ENCODE measurements around the gene CSMD2.
A peak's percentile ranks its signal among the peaks of the same experiment; 100 is the strongest.

- TF ChIP-seq CTCF (IDR thresholded peaks at IDR 0.05) (peak; percentile 36 to 61 (median 56)), POLR2A (IDR thresholded peaks at IDR 0.05) (no peak)
Observed at GRCh38 chr1:34162852-34163766, 1.9 kb downstream of the CSMD2 start.
